Measurements from ENCODE around the gene NUMBL. TPM values are rescaled to one million over a fixed set of nuclear protein-coding genes. Genes with fewer than 3 reads are reported as not detected.
A peak's percentile ranks its signal among the peaks of the same experiment; 100 is the strongest.

The NUMBL gene
- total and polyA plus RNA-seq, 9 of the 15 experiments (the other 6 are each of a cell fraction or from before 2014, with no cell fraction given): 0.39 to 38.6 (median 6.6) TPM

GRCh38 chr19:40659116-40659515 lies 31.3 kb downstream of the NUMBL start:
- Histone ChIP-seq H3K4me3 (no peak overlapping the region), H3K4me1 (replicated peaks in 1 of 2; ENCODE audit: control insufficient read depth in 2 of 2, insufficient read depth in 2 of 2, low read length in 2 of 2) (peaks cover 10 to 22% of the 10 kb centered on the region in 2 experiments), H3K27me3 (ENCODE audit: control insufficient read depth in 2 of 2, insufficient read depth in 2 of 2, low read length in 2 of 2) (no peaks in the 10 kb centered on the region), H3K9me1 (ENCODE audit: control insufficient read depth, insufficient read depth, low read length) (no peaks in the 10 kb centered on the region), H3K79me2 (ENCODE audit: control insufficient read depth, insufficient read depth, low read length) (no peaks in the 10 kb centered on the region; the same call in 2 of the 3 replicates), H3K4me2 (ENCODE audit: insufficient read depth, low read length) (no peak overlapping the region), H3K9me3 (replicated peaks; ENCODE audit: control insufficient read depth, insufficient read depth, low read depth, low read length) (no peaks in the 10 kb centered on the region), H3K36me3 (ENCODE audit: control insufficient read depth, insufficient read depth, low read length) (no peaks in the 10 kb centered on the region), H2AFZ (ENCODE audit: low read depth, low read length) (peak overlapping the region; percentile 1; the same call in 1 of the 2 replicates), H3K9ac (ENCODE audit: insufficient read depth in 1 of 2, low read depth in 2 of 2, low read length in 2 of 2) (no peak overlapping the region), H4K20me1 (replicated peaks; ENCODE audit: control insufficient read depth, insufficient read depth, low read length) (no peaks in the 10 kb centered on the region), H3K27ac (ENCODE audit: extremely low read depth, low read depth, low read length) (no peak overlapping the region)
- no peak for FAIRE-seq
- DNase-seq (ENCODE audit: extremely low read depth in 1 of 4, low spot score in 3 of 4): no peak
- WGBS (ENCODE audit: insufficient coverage, low coverage, missing lambda C conversion rate): 59% methylated on average over 5 of the region's 5 CpGs
- intact Hi-C loops (cut with micrococcal nuclease): no loop called here
- BruUV-seq (replicated peaks): no TSS peak
- CTCF ChIA-PET (ENCODE audit: low intra/inter-chr PET ratio): no interaction called here
- in situ Hi-C loops (cut with MboI): loop anchor here (5.0 kb wide), 1 partner anchor 483 kb away; no protein-coding TSS in a partner anchor
- no peak for TF ChIP-seq BRD4 (IDR thresholded peaks at IDR 0.05)
- TF ChIP-seq PCBP1 (IDR thresholded peaks at IDR 0.05; ENCODE audit: low read depth, low read length, poor library complexity, severe bottlenecking): no peak
- no peak for TF ChIP-seq ZNF586 (CRISPR knock-in tag; conservative IDR thresholded peaks at IDR 0.05)
- TF ChIP-seq PRDM10 (IDR thresholded peaks at IDR 0.05; ENCODE audit: partially characterized antibody): no peak
- ATAC-seq: no peak
- POLR2A ChIA-PET: interaction anchor here (0.7 kb wide), 1 partner anchor 507 kb away, joined by 4 read pairs; no protein-coding TSS in a partner anchor

Measured in K562 (cell line).